ENCODE measurements around the gene CTLA4. TPM values are rescaled to one million over a fixed set of nuclear protein-coding genes. Genes with fewer than 3 reads are reported as not detected.

Gene CTLA4
- total RNA-seq, 3 donors from 2014 or later = 0.64 to 1.8 (median 0.98) TPM

DNA sequence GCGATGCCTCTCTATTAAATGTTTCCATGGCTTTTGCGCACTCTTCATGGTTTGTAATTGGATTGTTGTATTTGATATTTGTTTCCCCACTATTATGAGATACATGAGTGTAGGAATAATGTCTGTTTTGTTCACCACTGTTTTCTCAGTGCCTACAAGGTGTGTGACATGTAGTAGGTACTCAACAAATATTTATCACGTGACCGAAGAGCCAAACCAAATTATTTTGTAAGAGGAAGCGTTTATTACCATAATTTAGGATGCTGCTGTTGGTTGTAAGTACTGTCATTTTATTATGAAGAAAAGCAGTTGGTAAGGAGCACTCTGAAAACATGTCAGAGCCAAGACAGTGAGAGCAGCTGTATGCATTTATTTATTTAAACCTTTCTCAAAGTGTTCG is 32.2 kb upstream of the CTLA4 start:
- DNase-seq (ENCODE audit: low spot score in 2 of 2) = no peak
- TF ChIP-seq CTCF (IDR thresholded peaks at IDR 0.05) (no peak), POLR2AphosphoS5 (IDR thresholded peaks at IDR 0.05) (no peak), POLR2A (IDR thresholded peaks at IDR 0.05) (no peak)
- no peaks in the 10 kb centered on the region for H3K27me3 ChIP-seq
- H3K27ac ChIP-seq = no peak overlapping the region
- no peak overlapping the region for H3K4me3 ChIP-seq
- no peaks in the 10 kb centered on the region for H3K36me3 ChIP-seq
- H3K4me1 ChIP-seq = no peaks in the 10 kb centered on the region
- H3K9me3 ChIP-seq = no peaks in the 10 kb centered on the region
- intact Hi-C loops (cut with DNase I; ENCODE audit: low total_unique reads) = no loop called here

DNA sequence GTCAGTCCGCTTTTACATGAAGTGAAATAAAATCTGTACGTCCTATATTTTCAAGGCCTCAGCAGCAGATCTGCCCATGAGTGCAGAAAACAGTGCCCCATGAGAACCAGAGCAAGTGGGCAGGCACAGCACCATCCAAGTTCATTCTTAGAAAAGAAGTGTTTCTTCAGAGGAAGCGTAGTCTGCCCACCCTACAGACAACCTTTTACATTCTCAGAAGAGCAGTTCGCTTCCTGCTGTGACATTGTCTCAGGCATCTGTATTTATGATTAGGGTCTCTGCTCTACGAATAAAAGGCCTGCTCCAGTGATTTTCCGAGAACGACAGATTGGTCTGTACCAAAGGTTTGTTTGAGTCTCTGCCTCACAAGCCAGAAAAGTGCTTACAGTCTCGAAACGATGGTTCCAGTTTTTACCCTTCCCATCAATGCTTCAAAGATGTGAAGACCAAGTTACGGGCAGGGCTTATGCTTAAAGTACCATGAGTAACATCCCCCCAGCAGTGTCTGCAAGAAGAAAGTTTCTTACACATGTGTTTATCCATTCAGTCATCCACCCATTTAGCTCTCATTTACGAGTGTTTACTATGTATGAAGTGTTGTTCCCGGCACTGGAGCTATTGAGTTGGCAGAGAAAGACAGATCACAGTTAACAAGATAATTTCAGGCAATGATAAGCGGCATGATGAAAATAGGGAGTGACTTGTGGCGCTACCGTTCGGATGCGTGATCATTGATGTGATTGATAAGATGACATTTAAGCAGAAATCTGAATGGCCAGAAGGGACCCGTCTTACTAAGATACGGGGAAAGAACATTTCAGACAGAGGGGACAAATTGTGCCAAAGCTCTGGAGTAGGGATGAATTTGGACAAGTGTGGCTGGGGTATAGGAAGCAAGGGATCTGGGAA is 31.4 kb upstream of the CTLA4 start:
- no peak for DNase-seq (ENCODE audit: low spot score in 2 of 2)
- no peaks in the 10 kb centered on the region for H3K27me3 ChIP-seq
- no peak overlapping the region for H3K4me3 ChIP-seq
- TF ChIP-seq CTCF (IDR thresholded peaks at IDR 0.05) (no peak), POLR2AphosphoS5 (IDR thresholded peaks at IDR 0.05) (no peak), POLR2A (IDR thresholded peaks at IDR 0.05) (no peak)
- intact Hi-C loops (cut with DNase I; ENCODE audit: low total_unique reads) = no loop called here
- H3K36me3 ChIP-seq = no peaks in the 10 kb centered on the region
- no peaks in the 10 kb centered on the region for H3K4me1 ChIP-seq
- no peak overlapping the region for H3K27ac ChIP-seq
- H3K9me3 ChIP-seq = no peaks in the 10 kb centered on the region

GRCh38 chr2:203840655-203841205 is 26.8 kb upstream of the CTLA4 start:
- Histone ChIP-seq H3K4me3 (no peak overlapping the region), H3K36me3 (no peaks in the 10 kb centered on the region), H3K27me3 (no peaks in the 10 kb centered on the region), H3K4me1 (no peaks in the 10 kb centered on the region), H3K27ac (no peak overlapping the region), H3K9me3 (no peaks in the 10 kb centered on the region)
- TF ChIP-seq POLR2AphosphoS5 (IDR thresholded peaks at IDR 0.05) (no peak), CTCF (IDR thresholded peaks at IDR 0.05) (no peak), POLR2A (IDR thresholded peaks at IDR 0.05) (no peak)
- intact Hi-C loops (cut with DNase I; ENCODE audit: low total_unique reads) = no loop called here
- no peak for DNase-seq (ENCODE audit: low spot score in 2 of 2)

- H3K9me3 ChIP-seq = no peaks in the 10 kb centered on the region
- TF ChIP-seq POLR2AphosphoS5 (IDR thresholded peaks at IDR 0.05) = no peak
- TF ChIP-seq CTCF (IDR thresholded peaks at IDR 0.05) = no peak
- TF ChIP-seq POLR2A (IDR thresholded peaks at IDR 0.05) = no peak
- no peaks in the 10 kb centered on the region for H3K27me3 ChIP-seq
- no peak overlapping the region for H3K27ac ChIP-seq
- H3K4me1 ChIP-seq = no peaks in the 10 kb centered on the region
- H3K4me3 ChIP-seq = no peak overlapping the region
- intact Hi-C loops (cut with DNase I; ENCODE audit: low total_unique reads) = no loop called here
- DNase-seq (ENCODE audit: low spot score in 2 of 2) = no peak
- no peaks in the 10 kb centered on the region for H3K36me3 ChIP-seq
These were observed 25.9 kb upstream of the CTLA4 start for GRCh38 chr2:203841654-203842053.

DNA sequence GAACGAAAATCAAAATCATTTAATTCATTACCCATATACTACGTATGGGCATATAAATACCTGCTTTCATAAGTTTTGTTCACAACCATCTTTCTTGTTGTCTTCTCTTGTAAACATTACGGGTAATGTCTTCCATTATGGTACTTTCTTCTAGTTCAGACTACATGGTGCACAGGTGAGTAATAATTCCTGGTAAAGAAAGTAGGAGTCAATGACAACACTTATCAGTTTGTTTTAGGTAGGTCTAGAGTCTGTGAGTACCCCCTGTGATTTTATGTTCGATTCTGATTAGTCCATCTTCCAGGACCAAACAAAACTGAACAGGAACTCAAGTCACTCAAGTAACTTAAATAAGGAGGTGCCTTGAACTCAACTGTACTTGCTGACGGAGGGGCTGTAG is 25.2 kb upstream of the CTLA4 start:
- Histone ChIP-seq H3K27ac (no peak overlapping the region), H3K4me3 (no peak overlapping the region), H3K9me3 (no peaks in the 10 kb centered on the region), H3K27me3 (no peaks in the 10 kb centered on the region), H3K4me1 (no peaks in the 10 kb centered on the region), H3K36me3 (no peaks in the 10 kb centered on the region)
- TF ChIP-seq POLR2A (IDR thresholded peaks at IDR 0.05) (no peak), CTCF (IDR thresholded peaks at IDR 0.05) (no peak), POLR2AphosphoS5 (IDR thresholded peaks at IDR 0.05) (no peak)
- DNase-seq (ENCODE audit: low spot score in 2 of 2) = no peak
- intact Hi-C loops (cut with DNase I; ENCODE audit: low total_unique reads) = no loop called here
